Right atrium auricular region (tissue), 2 donors: Measurements from ENCODE around the gene KRTDAP. TPM values are rescaled to one million over a fixed set of nuclear protein-coding genes. Genes with fewer than 3 reads are reported as not detected.

Experiments
- DNase-seq: peaks from one replicate; pipeline ENCODE4 v3.0.0-alpha.2; 2019; ENCODE audit warnings: low spot score
- H3K27ac ChIP-seq, 2 donors: fragments of 200-600 bp; sonication (generic); 1 replicate in 1 of 2; 2 replicates in 1 of 2; pipeline ENCODE4 v1.5.1; 2016 to 2019
- H3K27me3 ChIP-seq, 2 donors: fragments of 200-600 bp; sonication (generic); one replicate each; pipeline versions ENCODE4 v1.5.1 to v1.6.0; 2017 to 2019
- H3K36me3 ChIP-seq: fragments of 200-600 bp; sonication (generic); one replicate; pipeline ENCODE4 v1.5.1; 2016
- H3K4me1 ChIP-seq, 2 donors: fragments of 200-600 bp; sonication (generic); one replicate each; pipeline versions ENCODE4 v1.5.1 to v1.6.0; 2017 to 2019
- H3K4me3 ChIP-seq, 2 donors: fragments of 200-600 bp; sonication (generic); 1 replicate in 1 of 2; 2 replicates in 1 of 2; pipeline ENCODE4 v1.5.1; 2017 to 2019; ENCODE audit warnings: mild to moderate bottlenecking in 1 of 2, moderate library complexity in 1 of 2
- H3K9me3 ChIP-seq, 2 donors: fragments of 200-600 bp; sonication (generic); one replicate each; pipeline ENCODE4 v1.5.1; 2019
- CTCF ChIP-seq, 2 donors: fragments of 200-600 bp; sonication (generic); IDR thresholded peaks; one replicate each; pipeline ENCODE4 v1.5.1; 2019; ENCODE audit warnings: antibody characterized with exemption in 2 of 2
- total RNA-seq, 2 donors: library from RNA; depleted of rRNA; stranded (reverse); fragments of >200 nt; gene quantifications; one replicate each; pipeline ENCODE4 v1.1.0, GENCODE V29; 2016

The KRTDAP gene
- total RNA-seq, 2 donors from 2014 or later = not detected

GRCh38 chr19:35498220-35498619 is 8.0 kb upstream of the KRTDAP start:
- H3K27me3 ChIP-seq = no peaks in the 10 kb centered on the region
- TF ChIP-seq CTCF (IDR thresholded peaks at IDR 0.05) = no peak
- no peaks in the 10 kb centered on the region for H3K36me3 ChIP-seq
- H3K4me3 ChIP-seq = no peak overlapping the region
- no peak for DNase-seq
- H3K27ac ChIP-seq = no peak overlapping the region
- peaks cover 0 to 6% of the 10 kb centered on the region in 2 donors for H3K4me1 ChIP-seq
- no peaks in the 10 kb centered on the region for H3K9me3 ChIP-seq

- Histone ChIP-seq H3K4me3 (no peak overlapping the region), H3K36me3 (no peaks in the 10 kb centered on the region), H3K27ac (no peak overlapping the region), H3K27me3 (no peaks in the 10 kb centered on the region), H3K4me1 (peaks cover 0 to 6% of the 10 kb centered on the region in 2 donors), H3K9me3 (no peaks in the 10 kb centered on the region)
- no peak for TF ChIP-seq CTCF (IDR thresholded peaks at IDR 0.05)
- DNase-seq = no peak
Observed at GRCh38 chr19:35497406-35497805, 7.1 kb upstream of the KRTDAP start.

- Histone ChIP-seq H3K27ac (no peak overlapping the region), H3K27me3 (no peaks in the 10 kb centered on the region), H3K9me3 (no peaks in the 10 kb centered on the region), H3K36me3 (no peaks in the 10 kb centered on the region), H3K4me3 (no peak overlapping the region), H3K4me1 (peaks cover 0 to 6% of the 10 kb centered on the region in 2 donors)
- DNase-seq = peak; percentile 69
- TF ChIP-seq CTCF (IDR thresholded peaks at IDR 0.05) = peak; percentile 96 to 98
Observed at GRCh38 chr19:35495107-35496064, 5.1 kb upstream of the KRTDAP start.

GRCh38 chr19:35493971-35494370 is 3.7 kb upstream of the KRTDAP start:
- Histone ChIP-seq H3K36me3 (no peaks in the 10 kb centered on the region), H3K27me3 (no peaks in the 10 kb centered on the region)

GRCh38 chr19:35491836-35492360 is 1.6 kb upstream of the KRTDAP start:
- DNase-seq = no peak
- Histone ChIP-seq H3K36me3 (no peaks in the 10 kb centered on the region), H3K4me1 (peaks cover 0 to 6% of the 10 kb centered on the region in 2 donors), H3K27me3 (no peaks in the 10 kb centered on the region), H3K4me3 (no peak overlapping the region), H3K9me3 (no peaks in the 10 kb centered on the region), H3K27ac (no peak overlapping the region)
- TF ChIP-seq CTCF (IDR thresholded peaks at IDR 0.05) = no peak

More at GRCh38 chr19:35493971-35494370, 3.7 kb upstream of the KRTDAP start:
- Histone ChIP-seq H3K4me1 (peaks cover 0 to 6% of the 10 kb centered on the region in 2 donors), H3K27ac (no peak overlapping the region), H3K4me3 (no peak overlapping the region), H3K9me3 (no peaks in the 10 kb centered on the region)
- no peak for TF ChIP-seq CTCF (IDR thresholded peaks at IDR 0.05)
- DNase-seq = no peak
